ENCODE data around the gene TMEM184B. TPM values are rescaled to one million over a fixed set of nuclear protein-coding genes. Genes with fewer than 3 reads are reported as not detected.
A peak's percentile ranks its signal among the peaks of the same experiment; 100 is the strongest.

TMEM184B gene
- total RNA-seq, 4 donors from 2014 or later = 61.1 to 138 (median 72.0) TPM

DNA sequence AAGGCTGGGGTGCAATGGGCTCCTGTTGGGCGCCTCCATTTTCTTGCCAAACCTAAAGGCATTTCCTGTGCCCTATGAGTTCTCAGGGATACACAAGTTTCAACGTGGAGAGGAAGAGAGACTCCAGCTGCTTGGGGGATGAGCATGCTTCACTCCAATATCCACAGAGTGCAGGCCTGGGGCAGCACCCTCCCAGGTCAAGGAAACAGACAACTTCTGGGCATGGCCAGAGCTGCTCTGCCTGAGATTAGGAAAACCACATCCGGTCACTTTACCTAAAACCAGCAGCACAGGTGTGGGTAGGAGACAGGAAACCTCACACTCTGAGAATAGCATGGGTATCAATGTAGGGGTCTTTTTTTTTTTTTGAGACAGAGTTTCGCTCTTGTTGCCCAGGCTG is 28.7 kb downstream of the TMEM184B start:
- 76 to 77% methylated on average over 4 of the region's 4 CpGs for WGBS, 2 donors
- H3K9me3 ChIP-seq = no peaks in the 10 kb centered on the region
- no peak for DNase-seq (ENCODE audit: low spot score in 2 of 2)
- peaks cover 0 to 77% (median 32%) of the 10 kb centered on the region in 4 donors for H3K4me1 ChIP-seq
- H3K27me3 ChIP-seq = no peaks in the 10 kb centered on the region
- peaks cover 0 to 38% (median 0%) of the 10 kb centered on the region in 3 donors for H3K36me3 ChIP-seq
- H3K4me3 ChIP-seq = no peak overlapping the region
- H3K27ac ChIP-seq = peak overlapping the region in 1 of 4 donors; percentile 81
- TF ChIP-seq EP300 (IDR thresholded peaks at IDR 0.05) (no peak), POLR2A (IDR thresholded peaks at IDR 0.05) (no peak)
- TF ChIP-seq, protein P1, sequence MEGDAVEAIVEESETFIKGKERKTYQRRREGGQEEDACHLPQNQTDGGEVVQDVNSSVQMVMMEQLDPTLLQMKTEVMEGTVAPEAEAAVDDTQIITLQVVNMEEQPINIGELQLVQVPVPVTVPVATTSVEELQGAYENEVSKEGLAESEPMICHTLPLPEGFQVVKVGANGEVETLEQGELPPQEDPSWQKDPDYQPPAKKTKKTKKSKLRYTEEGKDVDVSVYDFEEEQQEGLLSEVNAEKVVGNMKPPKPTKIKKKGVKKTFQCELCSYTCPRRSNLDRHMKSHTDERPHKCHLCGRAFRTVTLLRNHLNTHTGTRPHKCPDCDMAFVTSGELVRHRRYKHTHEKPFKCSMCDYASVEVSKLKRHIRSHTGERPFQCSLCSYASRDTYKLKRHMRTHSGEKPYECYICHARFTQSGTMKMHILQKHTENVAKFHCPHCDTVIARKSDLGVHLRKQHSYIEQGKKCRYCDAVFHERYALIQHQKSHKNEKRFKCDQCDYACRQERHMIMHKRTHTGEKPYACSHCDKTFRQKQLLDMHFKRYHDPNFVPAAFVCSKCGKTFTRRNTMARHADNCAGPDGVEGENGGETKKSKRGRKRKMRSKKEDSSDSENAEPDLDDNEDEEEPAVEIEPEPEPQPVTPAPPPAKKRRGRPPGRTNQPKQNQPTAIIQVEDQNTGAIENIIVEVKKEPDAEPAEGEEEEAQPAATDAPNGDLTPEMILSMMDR (IDR thresholded peaks at IDR 0.05) = no peak

DNA sequence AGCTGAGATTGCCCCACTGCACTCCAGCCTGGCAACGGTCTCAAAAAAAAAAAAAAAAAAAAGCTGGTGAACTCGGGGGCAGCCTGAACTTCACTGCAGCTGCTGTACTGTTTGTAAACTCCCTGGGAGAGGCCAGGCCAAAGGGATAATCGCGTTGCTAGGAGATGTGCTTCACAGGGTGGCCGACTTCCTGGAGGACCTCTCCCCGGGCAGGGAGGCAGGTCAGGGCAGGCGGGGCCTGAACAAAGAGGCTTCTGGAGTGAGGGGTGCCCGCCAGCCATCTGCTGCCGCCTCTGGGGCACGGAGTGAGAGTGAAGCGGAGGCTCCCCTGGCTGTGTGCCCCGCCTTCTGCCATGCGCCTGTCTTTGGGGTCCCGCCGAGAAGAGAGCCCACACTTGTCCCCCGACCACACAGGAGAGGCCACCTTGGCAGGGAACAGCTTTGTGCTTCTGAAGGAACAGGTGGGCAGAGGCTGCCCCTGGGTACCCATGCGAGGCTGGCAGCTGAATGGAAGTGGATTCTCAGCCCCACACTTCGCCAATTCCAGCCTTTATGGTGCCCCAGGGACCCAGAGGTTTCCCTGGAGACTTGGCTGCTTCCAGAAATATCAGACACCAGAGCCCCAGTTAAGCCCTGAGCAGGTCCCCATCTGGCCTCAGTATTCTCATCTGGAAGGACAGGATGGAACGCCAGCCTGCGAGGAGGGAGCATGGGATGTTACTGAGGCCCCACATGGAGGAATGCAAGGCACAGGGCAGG is 29.6 kb downstream of the TMEM184B start:
- 35 to 42% methylated on average over 19 to 20 of the region's 20 CpGs for WGBS, 2 donors
- no peak for DNase-seq (ENCODE audit: low spot score in 2 of 2)
- peaks cover 0 to 38% (median 0%) of the 10 kb centered on the region in 3 donors for H3K36me3 ChIP-seq
- no peaks in the 10 kb centered on the region for H3K27me3 ChIP-seq
- H3K4me1 ChIP-seq = peaks cover 6 to 86% (median 41%) of the 10 kb centered on the region in 4 donors
- peak in 1 of 2 donors; percentile 38 for TF ChIP-seq EP300 (IDR thresholded peaks at IDR 0.05)
- TF ChIP-seq, protein P1 (IDR thresholded peaks at IDR 0.05) = no peak
- no peak for TF ChIP-seq POLR2A (IDR thresholded peaks at IDR 0.05)
- peak overlapping the region in 3 of 4 donors; percentile 75 to 81 (median 76) for H3K27ac ChIP-seq
- H3K9me3 ChIP-seq = no peaks in the 10 kb centered on the region
- no peak overlapping the region for H3K4me3 ChIP-seq

DNA sequence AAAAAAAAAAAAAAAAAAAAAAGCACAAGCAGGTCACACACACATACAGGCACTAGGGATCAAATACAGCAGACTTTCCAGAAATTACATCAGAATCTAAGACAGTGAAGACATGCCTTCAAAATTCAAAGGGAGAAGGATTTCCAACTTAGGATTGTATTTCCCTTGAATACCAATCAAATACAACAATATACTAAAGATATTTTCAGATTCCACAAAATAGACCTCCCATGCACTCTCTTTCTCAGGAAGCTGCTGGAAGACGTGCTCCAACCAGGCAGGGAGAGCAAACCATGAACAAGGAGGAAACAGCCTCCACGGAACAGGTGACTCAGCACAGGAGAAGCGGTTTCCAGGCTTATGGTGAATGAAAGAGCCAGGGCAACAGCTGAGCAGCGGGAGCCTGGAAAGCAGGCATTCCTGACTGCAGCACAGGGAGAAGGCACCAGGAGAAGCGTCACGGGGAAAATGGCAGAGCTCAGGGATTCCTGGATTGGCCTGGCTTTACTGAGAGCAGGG is 32.0 kb downstream of the TMEM184B start:
- Histone ChIP-seq H3K9me3 (no peaks in the 10 kb centered on the region), H3K27ac (peak overlapping the region in 2 of 4 donors; percentile 84 to 87), H3K27me3 (no peaks in the 10 kb centered on the region), H3K4me3 (no peak overlapping the region), H3K4me1 (peaks cover 6 to 86% (median 34%) of the 10 kb centered on the region in 4 donors), H3K36me3 (peaks cover 0 to 32% (median 0%) of the 10 kb centered on the region in 3 donors)
- peak in 1 of 2 donors; percentile 26 for TF ChIP-seq EP300 (IDR thresholded peaks at IDR 0.05)
- TF ChIP-seq, protein P1 (IDR thresholded peaks at IDR 0.05) = no peak
- TF ChIP-seq POLR2A (IDR thresholded peaks at IDR 0.05) = no peak
- 49 to 65% methylated on average over 6 of the region's 6 CpGs for WGBS, 2 donors
- DNase-seq (ENCODE audit: low spot score in 2 of 2) = no peak

DNA sequence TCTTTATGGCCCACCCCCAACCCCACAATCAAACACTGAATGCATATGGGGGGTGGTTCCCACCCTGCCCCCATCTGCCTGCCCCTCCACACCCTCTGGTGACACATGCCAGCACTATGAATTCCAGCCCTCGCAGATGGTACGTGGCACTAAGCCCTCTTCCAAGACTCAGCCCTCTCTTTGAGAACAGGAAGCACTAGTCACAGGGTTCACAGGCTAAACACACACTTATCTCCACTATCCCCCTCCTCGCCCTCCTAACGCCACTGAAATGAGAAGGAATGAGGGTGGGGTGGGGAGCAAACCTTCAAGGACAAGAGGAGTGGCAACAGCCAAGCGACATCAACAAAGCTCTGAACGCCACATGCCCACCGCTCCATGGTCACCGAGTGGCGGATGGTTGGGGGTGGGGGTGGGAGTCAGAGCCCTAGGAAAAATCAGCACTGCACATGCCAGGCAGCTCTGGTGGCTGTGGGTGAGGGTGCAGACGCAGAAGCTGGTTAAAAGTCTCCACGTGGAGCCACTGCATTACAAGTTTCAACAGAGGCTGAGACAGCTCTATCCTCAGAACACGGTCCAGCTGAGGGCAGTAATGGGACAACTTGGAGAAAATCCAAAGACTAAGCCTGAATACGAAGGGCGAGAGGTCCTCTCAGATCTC is 33.6 kb downstream of the TMEM184B start:
- WGBS, 2 donors = 26 to 36% methylated on average over 14 of the region's 14 CpGs
- peaks cover 0 to 32% (median 0%) of the 10 kb centered on the region in 3 donors for H3K36me3 ChIP-seq
- DNase-seq (ENCODE audit: low spot score in 2 of 2) = no peak
- no peaks in the 10 kb centered on the region for H3K27me3 ChIP-seq
- no peaks in the 10 kb centered on the region for H3K9me3 ChIP-seq
- H3K27ac ChIP-seq = peak overlapping the region; percentile 56 to 87 (median 76)
- TF ChIP-seq, protein P1 (IDR thresholded peaks at IDR 0.05) = peak in 3 of 5 experiments; percentile 16 to 40 (median 28)
- peak in 1 of 2 donors; percentile 76 for TF ChIP-seq EP300 (IDR thresholded peaks at IDR 0.05)
- TF ChIP-seq POLR2A (IDR thresholded peaks at IDR 0.05) = no peak
- peaks cover 6 to 90% (median 34%) of the 10 kb centered on the region in 4 donors for H3K4me1 ChIP-seq
- no peak overlapping the region for H3K4me3 ChIP-seq
